Measurements from ENCODE around the gene PLG.

- TF ChIP-seq NR3C1 (CRISPR knock-in tag; conservative IDR thresholded peaks at IDR 0.05; ENCODE audit: low read depth) = no peak
- no peak for TF ChIP-seq NFYB (CRISPR knock-in tag; conservative IDR thresholded peaks at IDR 0.05; ENCODE audit: low read depth)
- TF ChIP-seq, protein P1, sequence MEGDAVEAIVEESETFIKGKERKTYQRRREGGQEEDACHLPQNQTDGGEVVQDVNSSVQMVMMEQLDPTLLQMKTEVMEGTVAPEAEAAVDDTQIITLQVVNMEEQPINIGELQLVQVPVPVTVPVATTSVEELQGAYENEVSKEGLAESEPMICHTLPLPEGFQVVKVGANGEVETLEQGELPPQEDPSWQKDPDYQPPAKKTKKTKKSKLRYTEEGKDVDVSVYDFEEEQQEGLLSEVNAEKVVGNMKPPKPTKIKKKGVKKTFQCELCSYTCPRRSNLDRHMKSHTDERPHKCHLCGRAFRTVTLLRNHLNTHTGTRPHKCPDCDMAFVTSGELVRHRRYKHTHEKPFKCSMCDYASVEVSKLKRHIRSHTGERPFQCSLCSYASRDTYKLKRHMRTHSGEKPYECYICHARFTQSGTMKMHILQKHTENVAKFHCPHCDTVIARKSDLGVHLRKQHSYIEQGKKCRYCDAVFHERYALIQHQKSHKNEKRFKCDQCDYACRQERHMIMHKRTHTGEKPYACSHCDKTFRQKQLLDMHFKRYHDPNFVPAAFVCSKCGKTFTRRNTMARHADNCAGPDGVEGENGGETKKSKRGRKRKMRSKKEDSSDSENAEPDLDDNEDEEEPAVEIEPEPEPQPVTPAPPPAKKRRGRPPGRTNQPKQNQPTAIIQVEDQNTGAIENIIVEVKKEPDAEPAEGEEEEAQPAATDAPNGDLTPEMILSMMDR (IDR thresholded peaks at IDR 0.05) = no peak
- TF ChIP-seq JUN (CRISPR knock-in tag; IDR thresholded peaks at IDR 0.05) = no peak
- TF ChIP-seq EMX1 (CRISPR knock-in tag; IDR thresholded peaks at IDR 0.05) = no peak
- no peak for TF ChIP-seq ELF4 (CRISPR knock-in tag; IDR thresholded peaks at IDR 0.05; ENCODE audit: low read depth)
- no peak for TF ChIP-seq SP1 (CRISPR knock-in tag; conservative IDR thresholded peaks at IDR 0.05)
- TF ChIP-seq, protein P2, sequence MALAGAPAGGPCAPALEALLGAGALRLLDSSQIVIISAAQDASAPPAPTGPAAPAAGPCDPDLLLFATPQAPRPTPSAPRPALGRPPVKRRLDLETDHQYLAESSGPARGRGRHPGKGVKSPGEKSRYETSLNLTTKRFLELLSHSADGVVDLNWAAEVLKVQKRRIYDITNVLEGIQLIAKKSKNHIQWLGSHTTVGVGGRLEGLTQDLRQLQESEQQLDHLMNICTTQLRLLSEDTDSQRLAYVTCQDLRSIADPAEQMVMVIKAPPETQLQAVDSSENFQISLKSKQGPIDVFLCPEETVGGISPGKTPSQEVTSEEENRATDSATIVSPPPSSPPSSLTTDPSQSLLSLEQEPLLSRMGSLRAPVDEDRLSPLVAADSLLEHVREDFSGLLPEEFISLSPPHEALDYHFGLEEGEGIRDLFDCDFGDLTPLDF (CRISPR knock-in tag; IDR thresholded peaks at IDR 0.05) = no peak
- TF ChIP-seq TCF7 (CRISPR knock-in tag; IDR thresholded peaks at IDR 0.05; ENCODE audit: low read depth) = no peak
- TF ChIP-seq TEAD4 (CRISPR knock-in tag; IDR thresholded peaks at IDR 0.05) = no peak
Measured at GRCh38 chr6:160791981-160792418, 90.0 kb downstream of the PLG start.
